Right lobe of liver (tissue), 4 donors: ENCODE data around the gene POLR3E.

Source experiments
- POLR2A ChIP-seq: fragments of 450-650 bp; IDR thresholded peaks from one replicate; pipeline ENCODE4 v1.6.1; 2017; ENCODE audit warnings: antibody characterized with exemption, mild to moderate bottlenecking
- TF ChIP-seq, protein P1 (sequence below), 4 donors: fragments of 200-600 bp in 3 of 4; fragments of 450-650 bp in 1 of 4; IDR thresholded peaks; one replicate each; pipeline versions ENCODE4 v1.5.1 to v1.8.0; 2016 to 2022; ENCODE audit warnings: antibody characterized with exemption in 4 of 4, mild to moderate bottlenecking in 2 of 4
- donor health status: DM: no; HTN: no; CAD: no.
- donor health status: DM: no; HTN: no; CAD: no.
- donor health status: DM: no; HTN: yes; CAD: no.

DNA sequence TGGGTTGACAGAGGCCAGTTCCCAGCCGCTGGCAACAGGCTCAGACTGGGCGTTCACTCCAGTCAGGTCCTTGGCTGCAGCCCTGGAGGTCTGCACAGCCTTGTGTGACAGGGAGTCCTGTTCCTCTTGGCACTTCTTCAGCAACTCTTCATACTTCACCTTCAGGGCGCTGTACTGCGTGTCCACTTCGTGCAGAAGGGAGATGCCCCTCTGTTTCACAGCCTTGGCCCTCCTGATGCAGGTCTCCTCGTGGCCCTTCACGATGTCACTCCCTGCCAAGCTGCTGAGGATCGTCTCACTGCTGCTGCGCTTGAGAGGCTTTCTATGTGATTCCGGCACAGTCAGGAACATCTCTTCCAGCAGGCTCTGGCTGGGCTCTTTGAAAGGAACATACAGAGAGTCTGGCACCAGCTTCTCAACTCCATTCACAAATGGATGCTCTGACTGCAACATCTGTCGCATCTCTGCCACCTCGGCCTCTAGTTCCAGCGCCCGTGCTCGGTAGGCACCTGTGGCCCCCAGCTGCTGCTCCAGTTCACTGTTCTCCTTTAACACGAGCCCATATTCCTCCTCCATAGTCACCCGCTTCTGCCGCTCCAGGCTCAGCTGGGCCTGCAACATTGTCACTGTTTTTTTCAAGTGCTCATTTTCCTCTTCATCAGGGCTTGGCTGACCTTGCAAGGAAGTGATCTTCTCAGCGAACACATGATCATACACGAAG, 50.1 kb downstream of the POLR3E start:
- TF ChIP-seq, protein P1, sequence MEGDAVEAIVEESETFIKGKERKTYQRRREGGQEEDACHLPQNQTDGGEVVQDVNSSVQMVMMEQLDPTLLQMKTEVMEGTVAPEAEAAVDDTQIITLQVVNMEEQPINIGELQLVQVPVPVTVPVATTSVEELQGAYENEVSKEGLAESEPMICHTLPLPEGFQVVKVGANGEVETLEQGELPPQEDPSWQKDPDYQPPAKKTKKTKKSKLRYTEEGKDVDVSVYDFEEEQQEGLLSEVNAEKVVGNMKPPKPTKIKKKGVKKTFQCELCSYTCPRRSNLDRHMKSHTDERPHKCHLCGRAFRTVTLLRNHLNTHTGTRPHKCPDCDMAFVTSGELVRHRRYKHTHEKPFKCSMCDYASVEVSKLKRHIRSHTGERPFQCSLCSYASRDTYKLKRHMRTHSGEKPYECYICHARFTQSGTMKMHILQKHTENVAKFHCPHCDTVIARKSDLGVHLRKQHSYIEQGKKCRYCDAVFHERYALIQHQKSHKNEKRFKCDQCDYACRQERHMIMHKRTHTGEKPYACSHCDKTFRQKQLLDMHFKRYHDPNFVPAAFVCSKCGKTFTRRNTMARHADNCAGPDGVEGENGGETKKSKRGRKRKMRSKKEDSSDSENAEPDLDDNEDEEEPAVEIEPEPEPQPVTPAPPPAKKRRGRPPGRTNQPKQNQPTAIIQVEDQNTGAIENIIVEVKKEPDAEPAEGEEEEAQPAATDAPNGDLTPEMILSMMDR (IDR thresholded peaks at IDR 0.05) = no peak
- no peak for TF ChIP-seq POLR2A
